ENCODE data around the gene HNMT. TPM values are rescaled to one million over a fixed set of nuclear protein-coding genes. Genes with fewer than 3 reads are reported as not detected.

Gene HNMT
- total RNA-seq, 1 experiment from 2014 or later = 16.6 TPM

GRCh38 chr2:137938204-137938603 is 26.1 kb upstream of the HNMT start:
- no TSS peak for BruUV-seq (replicated peaks)
- H3K27ac ChIP-seq = no peak overlapping the region
- H2AFZ ChIP-seq = no peak overlapping the region
- CTCF ChIA-PET = interaction anchor here (0.6 kb wide), 1 partner anchor 55 kb away, joined by 3 read pairs; no protein-coding TSS in a partner anchor
- H3K27me3 ChIP-seq (ENCODE audit: insufficient read depth, low read depth) = no peaks in the 10 kb centered on the region
- intact Hi-C loops (cut with micrococcal nuclease; ENCODE audit: unreplicated experiment) = no loop called here
- no peaks in the 10 kb centered on the region for H4K20me1 ChIP-seq (ENCODE audit: insufficient read depth)
- TF ChIP-seq CTCF (conservative IDR thresholded peaks at IDR 0.05) (no peak), EZH2 (IDR thresholded peaks at IDR 0.05; ENCODE audit: low read depth) (no peak)
- DNase-seq = no peak
- H3K36me3 ChIP-seq (ENCODE audit: low read depth) = no peaks in the 10 kb centered on the region
- H3K9me2 ChIP-seq (ENCODE audit: insufficient read depth) = no peaks in the 10 kb centered on the region; the same call in 1 of the 2 replicates
- no peaks in the 10 kb centered on the region for H3K9me3 ChIP-seq (ENCODE audit: insufficient read depth, low read depth)
- H3F3A ChIP-seq (ENCODE audit: insufficient read depth, low read depth) = no peaks in the 10 kb centered on the region
- no peak overlapping the region for H3K4me3 ChIP-seq
- no peaks in the 10 kb centered on the region for H3K79me2 ChIP-seq (ENCODE audit: low read depth)
- H3K4me1 ChIP-seq (replicated peaks; ENCODE audit: insufficient read depth) = no peaks in the 10 kb centered on the region
- POLR2A ChIA-PET (ENCODE audit: unreplicated experiment) = no interaction called here
- no peak overlapping the region for H3K4me2 ChIP-seq

DNA sequence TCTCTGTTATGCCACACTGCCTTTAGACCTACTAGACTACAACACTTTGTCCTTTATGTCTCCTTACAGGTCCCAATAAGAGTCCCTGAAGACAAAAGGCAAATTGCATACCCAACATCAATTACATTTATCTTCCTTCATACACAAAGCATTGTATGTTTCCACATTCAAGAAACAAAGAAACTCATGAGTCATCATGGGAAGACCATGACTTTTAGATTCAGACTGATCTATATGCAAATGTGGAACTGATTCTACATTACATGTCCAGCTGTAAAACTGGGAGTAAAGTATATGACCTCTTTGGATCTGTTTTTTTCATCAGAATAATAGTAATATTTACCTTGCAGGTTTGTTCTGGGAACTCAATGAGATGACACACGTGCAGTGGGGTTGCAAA is 25.2 kb upstream of the HNMT start:
- Histone ChIP-seq H3K27me3 (ENCODE audit: insufficient read depth, low read depth) (no peaks in the 10 kb centered on the region), H3K27ac (no peak overlapping the region), H3K4me2 (no peak overlapping the region), H3K9me3 (ENCODE audit: insufficient read depth, low read depth) (no peaks in the 10 kb centered on the region), H3F3A (ENCODE audit: insufficient read depth, low read depth) (no peaks in the 10 kb centered on the region), H3K4me1 (replicated peaks; ENCODE audit: insufficient read depth) (no peaks in the 10 kb centered on the region), H3K79me2 (ENCODE audit: low read depth) (no peaks in the 10 kb centered on the region), H3K9me2 (ENCODE audit: insufficient read depth) (no peaks in the 10 kb centered on the region), H3K36me3 (ENCODE audit: low read depth) (no peaks in the 10 kb centered on the region), H3K4me3 (no peak overlapping the region), H2AFZ (no peak overlapping the region), H4K20me1 (ENCODE audit: insufficient read depth) (no peaks in the 10 kb centered on the region)
- intact Hi-C loops (cut with micrococcal nuclease; ENCODE audit: unreplicated experiment) = no loop called here
- ChIA-PET CTCF (no interaction called here), POLR2A (ENCODE audit: unreplicated experiment) (no interaction called here)
- no peak for DNase-seq
- no TSS peak for BruUV-seq (replicated peaks)
- TF ChIP-seq CTCF (conservative IDR thresholded peaks at IDR 0.05) = no peak
- TF ChIP-seq EZH2 (IDR thresholded peaks at IDR 0.05; ENCODE audit: low read depth) = no peak

- intact Hi-C loops (cut with micrococcal nuclease; ENCODE audit: unreplicated experiment) = no loop called here
- Histone ChIP-seq H2AFZ (no peak overlapping the region), H3K9me2 (ENCODE audit: insufficient read depth) (no peaks in the 10 kb centered on the region), H3K79me2 (ENCODE audit: low read depth) (no peaks in the 10 kb centered on the region), H3K36me3 (ENCODE audit: low read depth) (no peaks in the 10 kb centered on the region), H3K4me3 (no peak overlapping the region), H3K4me1 (replicated peaks; ENCODE audit: insufficient read depth) (no peaks in the 10 kb centered on the region), H4K20me1 (ENCODE audit: insufficient read depth) (no peaks in the 10 kb centered on the region), H3K4me2 (no peak overlapping the region), H3F3A (ENCODE audit: insufficient read depth, low read depth) (no peaks in the 10 kb centered on the region), H3K27ac (no peak overlapping the region), H3K9me3 (ENCODE audit: insufficient read depth, low read depth) (no peaks in the 10 kb centered on the region), H3K27me3 (ENCODE audit: insufficient read depth, low read depth) (no peaks in the 10 kb centered on the region)
- ChIA-PET CTCF (no interaction called here), POLR2A (ENCODE audit: unreplicated experiment) (no interaction called here)
- TF ChIP-seq CTCF (conservative IDR thresholded peaks at IDR 0.05) (no peak), EZH2 (IDR thresholded peaks at IDR 0.05; ENCODE audit: low read depth) (no peak)
- DNase-seq = no peak
- BruUV-seq (replicated peaks) = no TSS peak
Measured at GRCh38 chr2:137940154-137940553, 24.1 kb upstream of the HNMT start.

Data from PC-9 (cell line).